Caco-2 (cell line): ENCODE results near the gene ZSWIM4. TPM values are rescaled to one million over a fixed set of nuclear protein-coding genes. Genes with fewer than 3 reads are reported as not detected.

Source experiments
- BruUV-seq: library from RNA; stranded (reverse); fragments of 400-500 nt; replicated peaks from 2 replicates; lab custom pipeline; 2021; lab: Mats Ljungman, UMichigan
- CTCF ChIA-PET: fragments of 300-600 bp; sonication (Branson Sonifier 250); formaldehyde crosslinking; loops from one replicate; lab custom pipeline; 2022; ENCODE audit warnings: antibody characterized with exemption; lab: Charles Lee
- POLR2A ChIA-PET: fragments of 300-600 bp; sonication (Branson Sonifier 250); formaldehyde crosslinking; loops from one replicate; lab custom pipeline; 2022; ENCODE audit warnings: antibody characterized with exemption; lab: Charles Lee
- DNase-seq, 2 experiments: peaks; one replicate each; pipeline versions ENCODE4 v3.0.0 to v3.0.0-alpha.2; 2020 to 2022
- H3K27me3 ChIP-seq: replicated peaks from 2 replicates; pipeline ENCODE4 v1.6.0; 2011; ENCODE audit warnings: low read length; ENCODE audit not compliant: control insufficient read depth, insufficient read depth
- H3K36me3 ChIP-seq: 2 replicates; pipeline ENCODE4 v1.5.1; 2011; ENCODE audit warnings: low read length; ENCODE audit not compliant: control insufficient read depth, insufficient read depth
- H3K4me1 ChIP-seq: fragments of 250-450 bp; sonication (Bioruptor Pico); 2 replicates; pipeline ENCODE4 v1.5.1; 2020; ENCODE audit warnings: mild to moderate bottlenecking
- H3K4me3 ChIP-seq: 2 replicates; pipeline ENCODE4 v1.5.1; 2011; ENCODE audit warnings: low read depth, mild to moderate bottlenecking, control low read depth, low read length
- H3K9me3 ChIP-seq: fragments of 250-450 bp; sonication (Bioruptor Pico); 2 replicates; pipeline ENCODE4 v1.5.1; 2020; ENCODE audit warnings: mild to moderate bottlenecking, moderate library complexity
- H3K27ac Mint-ChIP-seq: one replicate; pipeline ENCODE4 v1.8.0; 2022; ENCODE audit warnings: mixed read lengths; ENCODE audit not compliant: unreplicated experiment
- H3K27me3 Mint-ChIP-seq: one replicate; pipeline ENCODE4 v1.8.0; 2022; ENCODE audit warnings: mixed read lengths; ENCODE audit not compliant: insufficient read depth, unreplicated experiment
- H3K36me3 Mint-ChIP-seq: one replicate; pipeline ENCODE4 v1.8.0; 2022; ENCODE audit warnings: mild to moderate bottlenecking, mixed read lengths; ENCODE audit not compliant: insufficient read depth, unreplicated experiment
- H3K4me1 Mint-ChIP-seq: one replicate; pipeline ENCODE4 v1.8.0; 2022; ENCODE audit warnings: low read depth, mixed read lengths; ENCODE audit not compliant: unreplicated experiment
- H3K4me3 Mint-ChIP-seq: one replicate; pipeline ENCODE4 v1.8.0; 2022; ENCODE audit warnings: mild to moderate bottlenecking, moderate library complexity, mixed read lengths; ENCODE audit not compliant: unreplicated experiment
- H3K9me3 Mint-ChIP-seq: one replicate; pipeline ENCODE4 v1.8.0; 2022; ENCODE audit warnings: mixed read lengths; ENCODE audit not compliant: unreplicated experiment
- intact Hi-C: fragments of 100-400 bp; cut with micrococcal nuclease; formaldehyde crosslinking; loops from one replicate; pipeline ENCODE4 v1.10.0; 2022; ENCODE audit not compliant: unreplicated experiment
- total RNA-seq: library from RNA; stranded (reverse); gene quantifications from 2 replicates; pipeline ENCODE4 v1.2.3, GENCODE V29; 2022
- TF ChIP-seq, protein P1 (sequence below), 2 experiments: fragments of 200-600 bp in 1 of 2; IDR thresholded peaks; 1 replicate in 1 of 2; 2 replicates in 1 of 2; pipeline versions ENCODE4 v1.5.1 to v1.8.0; 2011 to 2022; ENCODE audit warnings: antibody characterized with exemption in 1 of 2, control low read depth in 1 of 2, inconsistent platforms in 1 of 2, low read depth in 1 of 2, low read length in 1 of 2, mild to moderate bottlenecking in 1 of 2, moderate library complexity in 1 of 2; ENCODE audit not compliant: insufficient read depth in 1 of 2, severe bottlenecking in 1 of 2, unreplicated experiment in 1 of 2

The ZSWIM4 gene
- total RNA-seq, 1 experiment from 2014 or later, result 4.0 TPM

- no peak overlapping the region for H3K27ac Mint-ChIP-seq
- ChIA-PET CTCF (no interaction called here), POLR2A (no interaction called here)
- no peaks in the 10 kb centered on the region for H3K27me3 Mint-ChIP-seq
- H3K4me3 Mint-ChIP-seq, result no peak overlapping the region
- no peaks in the 10 kb centered on the region; the same call in 1 of the 2 replicates for H3K36me3 ChIP-seq
- no peak for DNase-seq
- peaks cover 11% of the 10 kb centered on the region for H3K4me1 ChIP-seq
- no peak overlapping the region for H3K4me3 ChIP-seq
- TF ChIP-seq, protein P1, sequence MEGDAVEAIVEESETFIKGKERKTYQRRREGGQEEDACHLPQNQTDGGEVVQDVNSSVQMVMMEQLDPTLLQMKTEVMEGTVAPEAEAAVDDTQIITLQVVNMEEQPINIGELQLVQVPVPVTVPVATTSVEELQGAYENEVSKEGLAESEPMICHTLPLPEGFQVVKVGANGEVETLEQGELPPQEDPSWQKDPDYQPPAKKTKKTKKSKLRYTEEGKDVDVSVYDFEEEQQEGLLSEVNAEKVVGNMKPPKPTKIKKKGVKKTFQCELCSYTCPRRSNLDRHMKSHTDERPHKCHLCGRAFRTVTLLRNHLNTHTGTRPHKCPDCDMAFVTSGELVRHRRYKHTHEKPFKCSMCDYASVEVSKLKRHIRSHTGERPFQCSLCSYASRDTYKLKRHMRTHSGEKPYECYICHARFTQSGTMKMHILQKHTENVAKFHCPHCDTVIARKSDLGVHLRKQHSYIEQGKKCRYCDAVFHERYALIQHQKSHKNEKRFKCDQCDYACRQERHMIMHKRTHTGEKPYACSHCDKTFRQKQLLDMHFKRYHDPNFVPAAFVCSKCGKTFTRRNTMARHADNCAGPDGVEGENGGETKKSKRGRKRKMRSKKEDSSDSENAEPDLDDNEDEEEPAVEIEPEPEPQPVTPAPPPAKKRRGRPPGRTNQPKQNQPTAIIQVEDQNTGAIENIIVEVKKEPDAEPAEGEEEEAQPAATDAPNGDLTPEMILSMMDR (IDR thresholded peaks at IDR 0.05; ENCODE audit: insufficient read depth in 1 of 2, low read depth in 1 of 2, low read length in 1 of 2, severe bottlenecking in 1 of 2, unreplicated experiment in 1 of 2), result no peak
- no peaks in the 10 kb centered on the region for H3K27me3 ChIP-seq
- H3K4me1 Mint-ChIP-seq, result no peaks in the 10 kb centered on the region
- no peaks in the 10 kb centered on the region for H3K9me3 ChIP-seq
- no peaks in the 10 kb centered on the region for H3K9me3 Mint-ChIP-seq
- no peaks in the 10 kb centered on the region for H3K36me3 Mint-ChIP-seq
- no TSS peak for BruUV-seq
- intact Hi-C loops, result no loop called here
Measured at GRCh38 chr19:13807421-13808021, 12.3 kb downstream of the ZSWIM4 start.

- Mint-ChIP-seq H3K27me3 (no peaks in the 10 kb centered on the region), H3K9me3 (peaks cover 10% of the 10 kb centered on the region), H3K27ac (no peak overlapping the region), H3K36me3 (no peaks in the 10 kb centered on the region), H3K4me1 (no peaks in the 10 kb centered on the region), H3K4me3 (no peak overlapping the region)
- TF ChIP-seq, protein P1 (IDR thresholded peaks at IDR 0.05; ENCODE audit: insufficient read depth in 1 of 2, low read depth in 1 of 2, low read length in 1 of 2, severe bottlenecking in 1 of 2, unreplicated experiment in 1 of 2), result no peak
- POLR2A ChIA-PET, result no interaction called here
- no peak for DNase-seq
- no TSS peak for BruUV-seq
- Histone ChIP-seq H3K4me1 (peaks cover 2% of the 10 kb centered on the region), H3K4me3 (no peak overlapping the region), H3K27me3 (no peaks in the 10 kb centered on the region), H3K36me3 (no peaks in the 10 kb centered on the region; the same call in 1 of the 2 replicates), H3K9me3 (no peaks in the 10 kb centered on the region)
- intact Hi-C loops, result no loop called here
- CTCF ChIA-PET, result interaction anchor here (1.3 kb wide), 1 partner anchor 53 kb away, joined by 6 read pairs; no protein-coding TSS in a partner anchor
Measured at GRCh38 chr19:13808856-13809255, 13.6 kb downstream of the ZSWIM4 start.

GRCh38 chr19:13812544-13812943 lies 17.3 kb downstream of the ZSWIM4 start:
- ChIA-PET POLR2A (no interaction called here), CTCF (interaction anchor here (0.7 kb wide), 1 partner anchor 806 kb away, joined by 4 read pairs; no protein-coding TSS in a partner anchor)
- no peaks in the 10 kb centered on the region for H3K4me1 Mint-ChIP-seq
- H3K27me3 ChIP-seq, result no peaks in the 10 kb centered on the region
- intact Hi-C loops, result no loop called here
- H3K4me3 ChIP-seq, result no peak overlapping the region
- no peak for DNase-seq
- TF ChIP-seq, protein P1 (IDR thresholded peaks at IDR 0.05; ENCODE audit: insufficient read depth in 1 of 2, low read depth in 1 of 2, low read length in 1 of 2, severe bottlenecking in 1 of 2, unreplicated experiment in 1 of 2), result no peak
- H3K27ac Mint-ChIP-seq, result no peak overlapping the region
- H3K36me3 ChIP-seq, result peaks cover 2% of the 10 kb centered on the region; the same call in 1 of the 2 replicates
- H3K4me1 ChIP-seq, result no peaks in the 10 kb centered on the region
- peaks cover 6% of the 10 kb centered on the region for H3K36me3 Mint-ChIP-seq
- no peaks in the 10 kb centered on the region for H3K9me3 ChIP-seq
- BruUV-seq, result no TSS peak
- peaks cover 10% of the 10 kb centered on the region for H3K9me3 Mint-ChIP-seq
- H3K4me3 Mint-ChIP-seq, result no peak overlapping the region
- H3K27me3 Mint-ChIP-seq, result no peaks in the 10 kb centered on the region
